HG03565 (cell line): ENCODE measurements around the gene ZNF786.
A peak's percentile ranks its signal among the peaks of the same experiment; 100 is the strongest.
"Not testable (repeated sequence)": the region's sequence is repeated elsewhere in the genome, so short reads cannot be mapped to it uniquely, and the experiment has no call there.

Source experiments
- ATAC-seq: cut with Tn5 transposase; IDR thresholded peaks from one replicate; pipeline ENCODE4 v1.9.1; 2021; ENCODE audit warnings: mild to moderate bottlenecking, moderate library complexity; ENCODE audit not compliant: unreplicated experiment

ZNF786 gene

GRCh38 chr7:149090397-149091195, at the start of gene ZNF786:
Gene ZNF786, minus strand, starts transcription at chr7:149090718. Its CDS starts 78 bp downstream, at chr7:149090640.
- ATAC-seq = peak; percentile 85

- ATAC-seq = no peak
Measured at GRCh38 chr7:149136118-149136517, 45.6 kb upstream of the ZNF786 start.

DNA sequence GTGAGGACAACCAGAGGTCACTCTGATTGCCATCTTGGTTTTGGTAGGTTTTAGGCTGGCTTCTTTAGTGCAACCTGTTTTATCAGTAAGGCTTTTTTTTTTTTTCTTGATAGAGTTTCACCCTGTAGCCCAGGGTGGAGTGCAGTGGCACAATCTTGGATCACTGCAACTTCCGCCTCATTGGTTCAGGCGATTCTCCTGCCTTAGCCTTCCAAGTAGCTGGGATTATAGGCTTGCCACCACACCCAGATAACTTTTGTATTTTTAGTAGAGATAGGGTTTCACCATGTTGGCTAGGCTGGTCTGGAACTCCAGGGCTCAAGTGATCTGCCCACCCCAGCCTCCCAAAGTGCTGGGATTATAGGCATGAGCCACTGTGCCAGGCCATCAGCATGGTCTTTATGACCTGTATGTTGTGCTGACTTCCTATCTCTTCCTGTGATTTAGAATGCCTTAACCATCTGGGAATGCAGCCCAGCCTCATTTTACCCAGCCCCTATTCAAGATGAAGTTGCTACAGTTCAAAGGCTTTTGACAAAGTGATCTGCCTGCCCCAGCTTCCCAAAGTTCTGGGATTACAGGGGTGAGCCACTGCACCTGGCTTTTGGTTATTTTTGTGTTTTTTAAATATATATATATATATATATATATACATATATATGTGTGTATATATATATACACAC, 42.7 kb upstream of the ZNF786 start:
- ATAC-seq = no peak

DNA sequence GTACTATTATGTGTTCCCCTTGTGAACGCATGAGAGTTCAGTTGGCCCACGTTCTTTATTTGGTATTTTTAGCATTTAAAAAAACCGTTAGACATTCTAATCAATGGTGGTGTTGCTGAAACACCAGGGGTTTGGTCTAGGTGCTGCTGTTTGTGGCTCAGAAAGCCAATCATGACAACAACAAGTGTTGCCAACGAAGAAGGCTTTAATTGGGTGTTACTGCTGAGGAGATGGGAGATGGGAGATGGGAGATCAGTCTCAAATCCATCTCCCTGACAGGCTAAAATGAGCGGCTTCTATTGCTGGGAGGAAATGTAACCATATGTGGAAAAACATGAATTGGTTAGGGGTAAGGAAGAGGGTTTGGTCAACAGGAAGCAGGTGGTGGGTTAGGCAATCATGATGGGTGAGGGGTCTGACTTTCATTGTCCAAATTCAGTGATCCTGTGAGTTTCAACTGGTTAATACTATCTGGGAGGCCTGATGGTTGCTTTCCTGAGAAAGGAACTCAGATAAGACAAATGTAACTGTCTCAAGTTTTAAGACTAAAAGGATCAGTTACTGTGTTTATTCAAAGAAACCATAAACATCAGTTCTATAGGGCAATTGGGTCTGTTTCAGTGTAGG, 40.2 kb upstream of the ZNF786 start:
- no peak for ATAC-seq

DNA sequence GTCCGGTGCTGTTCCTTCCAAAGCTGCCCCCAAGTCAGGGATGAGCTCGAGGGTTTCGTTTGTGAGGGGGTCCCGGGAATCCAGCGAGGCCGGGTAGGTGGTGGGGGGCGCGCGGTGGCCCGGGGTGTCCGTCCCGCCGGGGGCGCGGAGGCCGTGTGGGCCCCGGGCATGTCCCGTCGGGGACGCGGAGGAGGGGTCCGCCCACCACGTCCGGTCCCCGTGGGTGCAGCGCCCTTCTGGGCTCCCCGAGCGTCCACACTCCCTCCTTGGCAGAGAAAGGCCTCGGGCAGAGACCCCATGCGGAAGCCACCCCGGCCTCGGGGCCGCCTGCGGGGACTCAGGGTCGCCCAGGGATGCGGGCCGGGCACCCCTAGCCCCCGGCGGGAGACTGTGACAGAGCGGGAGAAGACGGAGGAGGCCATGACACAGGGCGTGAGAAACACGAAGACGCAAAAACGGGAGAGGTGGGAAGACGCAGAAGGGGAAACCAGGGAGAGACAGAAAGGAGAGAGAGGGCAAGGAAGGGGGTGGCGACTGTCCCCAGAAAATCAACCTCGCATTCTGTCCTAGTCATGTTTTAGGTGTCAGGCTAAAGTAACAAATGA, 36.2 kb upstream of the ZNF786 start:
- ATAC-seq = peak; percentile 25

GRCh38 chr7:149125863-149126661, 35.5 kb upstream of the ZNF786 start, which contains the start of gene ZNF425:
Gene ZNF425, minus strand, starts transcription at chr7:149126324. Its CDS starts 111 bp downstream, at chr7:149126213.
- peak; percentile 85 for ATAC-seq

GRCh38 chr7:149125189-149125862, 34.8 kb upstream of the ZNF786 start:
- no peak for ATAC-seq

- no peak for ATAC-seq
Measured at GRCh38 chr7:149109969-149110368, 19.5 kb upstream of the ZNF786 start.

GRCh38 chr7:149104749-149105148, 14.2 kb upstream of the ZNF786 start:
- no peak for ATAC-seq

- ATAC-seq = no peak
Measured at GRCh38 chr7:149104214-149104613, 13.7 kb upstream of the ZNF786 start.

DNA sequence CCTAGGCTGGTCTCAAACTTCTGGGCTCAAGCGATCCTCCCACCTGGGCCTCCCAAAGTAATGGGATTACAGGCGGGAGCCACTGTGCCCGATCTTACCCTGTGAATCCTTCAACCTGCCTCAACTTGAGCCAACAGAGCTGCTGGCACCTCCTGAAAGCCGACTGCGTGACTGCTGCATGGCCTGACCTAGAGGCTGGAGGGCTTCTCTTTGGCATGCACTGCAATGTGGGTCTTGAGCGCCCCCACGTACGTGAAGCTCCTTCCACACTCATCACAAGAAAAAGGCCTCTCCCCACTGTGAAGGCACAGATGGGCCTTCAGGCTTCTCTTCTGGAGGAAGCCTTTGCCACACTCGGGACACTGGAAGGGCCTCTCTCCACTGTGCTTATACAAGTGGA, 12.9 kb upstream of the ZNF786 start:
- ATAC-seq = no peak

- no peak for ATAC-seq
Measured at GRCh38 chr7:149102666-149103065, 12.1 kb upstream of the ZNF786 start.

- no peak for ATAC-seq
Measured at GRCh38 chr7:149100821-149101220, 10.3 kb upstream of the ZNF786 start.

GRCh38 chr7:149099058-149099457, 8.5 kb upstream of the ZNF786 start:
- ATAC-seq = no peak

DNA sequence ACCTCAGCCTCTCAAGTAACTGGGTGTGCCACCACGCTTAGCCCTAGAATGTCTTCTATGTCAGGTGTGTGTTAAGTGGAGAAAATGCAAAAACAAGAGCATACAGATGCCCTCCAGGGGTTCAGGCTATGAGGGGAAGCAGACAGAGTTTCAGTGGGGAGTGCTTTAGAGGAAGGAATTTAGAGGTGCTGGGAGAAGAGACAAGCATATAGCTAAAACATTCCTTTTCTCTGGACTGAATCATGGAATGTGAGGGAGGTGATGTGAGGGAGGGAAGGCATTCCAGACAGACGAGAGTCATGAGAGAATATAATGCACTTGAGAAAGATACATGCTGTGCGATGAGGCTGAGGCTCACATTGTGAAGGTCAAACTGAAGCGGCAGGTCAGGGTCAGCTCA, 6.6 kb upstream of the ZNF786 start:
- no peak for ATAC-seq

- no peak for ATAC-seq
Measured at GRCh38 chr7:149093228-149093627, 2.7 kb upstream of the ZNF786 start.

- ATAC-seq = not testable (repeated sequence)
Measured at GRCh38 chr7:149092244-149092643, 1.7 kb upstream of the ZNF786 start.

DNA sequence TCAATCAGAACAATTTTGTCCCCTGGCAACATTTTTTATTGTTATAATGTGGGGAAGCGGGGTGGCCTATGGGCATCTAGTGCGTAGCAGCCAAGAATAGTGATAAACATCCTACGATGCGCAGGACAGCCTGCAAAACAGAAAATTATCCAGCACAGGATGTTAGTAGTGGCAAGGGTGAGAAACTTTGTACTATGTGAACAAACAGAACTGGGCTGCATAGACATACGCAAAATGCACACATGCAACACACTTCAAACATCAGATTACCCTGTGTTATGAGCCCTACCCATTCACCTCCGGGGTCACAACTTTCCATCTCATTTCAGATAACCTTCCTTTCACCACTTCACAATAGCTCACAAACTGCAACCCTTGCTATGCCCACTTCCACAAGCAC, 3.1 kb downstream of the ZNF786 start:
- ATAC-seq = no peak

DNA sequence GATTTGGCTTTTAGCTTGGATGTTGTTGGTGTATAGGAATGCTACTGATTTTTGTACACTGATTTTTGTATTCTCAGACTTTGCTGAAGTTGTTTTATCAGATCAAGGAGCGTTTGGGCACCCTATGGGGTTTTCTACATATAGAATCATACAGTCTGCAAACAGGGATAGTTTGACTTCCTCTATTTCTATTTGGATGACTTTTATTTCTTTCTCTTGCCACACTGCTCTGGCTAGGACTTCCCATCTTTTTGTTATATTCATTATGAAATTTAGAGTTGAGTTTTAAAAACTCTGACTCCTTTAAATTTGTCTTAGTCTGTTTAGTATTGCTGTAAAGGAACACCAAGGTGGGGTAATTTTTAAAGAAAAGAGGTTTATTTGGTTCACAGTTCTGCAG, 4.7 kb downstream of the ZNF786 start:
- ATAC-seq = no peak

- no peak for ATAC-seq
Measured at GRCh38 chr7:149084407-149084806, 6.1 kb downstream of the ZNF786 start.
